Non-pigmented ciliary epithelial cell (primary cell): ENCODE measurements around the gene ADPRH.
"Not testable (repeated sequence)": the region's sequence is repeated elsewhere in the genome, so short reads cannot be mapped to it uniquely, and the experiment has no call there.

Experiments
- DNase-seq: peaks from one replicate; pipeline ENCODE4 v3.0.0-alpha.2; 2010; ENCODE audit warnings: low read depth

Gene ADPRH

DNA sequence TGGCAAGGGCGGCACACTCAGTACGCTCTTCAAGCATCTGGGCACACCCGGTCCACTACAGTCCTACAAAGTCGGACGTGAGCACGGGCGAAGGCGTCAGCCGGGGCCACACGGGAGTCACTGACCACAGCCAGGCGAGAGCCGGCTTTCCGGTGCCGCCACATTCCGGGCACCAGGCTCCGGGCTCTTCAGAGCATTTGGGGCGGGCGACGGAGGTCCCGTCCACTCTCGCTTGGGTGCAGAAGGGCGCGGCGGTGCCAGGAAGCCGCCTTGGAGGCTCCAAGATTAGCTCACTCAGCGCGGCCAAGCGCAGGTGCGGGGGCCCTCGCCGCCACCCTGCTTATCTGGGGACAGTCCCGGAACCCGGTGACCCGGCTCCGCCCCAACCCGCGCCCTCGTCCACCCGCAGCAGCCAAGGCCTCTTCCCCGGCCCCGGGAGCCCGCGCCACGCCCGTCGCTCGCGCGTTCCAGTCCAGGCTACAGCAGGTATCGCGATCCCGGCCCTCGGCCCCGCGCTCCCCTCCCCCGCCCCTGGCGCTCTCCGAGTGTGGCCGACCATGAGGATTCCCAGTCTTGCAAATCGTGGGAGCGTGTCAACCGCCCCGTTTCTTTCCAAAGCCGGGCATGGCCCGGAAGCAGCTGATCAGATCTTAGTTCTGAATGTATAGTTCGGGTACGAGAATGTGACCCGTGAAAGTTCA is at the start of gene ADPRH:
Gene ADPRH, plus strand, starts transcription at position 127 of the 701 bp plus-strand sequence. CDS start 2,678 bp downstream, outside the sequence.
- peak; percentile 15 for DNase-seq

DNA sequence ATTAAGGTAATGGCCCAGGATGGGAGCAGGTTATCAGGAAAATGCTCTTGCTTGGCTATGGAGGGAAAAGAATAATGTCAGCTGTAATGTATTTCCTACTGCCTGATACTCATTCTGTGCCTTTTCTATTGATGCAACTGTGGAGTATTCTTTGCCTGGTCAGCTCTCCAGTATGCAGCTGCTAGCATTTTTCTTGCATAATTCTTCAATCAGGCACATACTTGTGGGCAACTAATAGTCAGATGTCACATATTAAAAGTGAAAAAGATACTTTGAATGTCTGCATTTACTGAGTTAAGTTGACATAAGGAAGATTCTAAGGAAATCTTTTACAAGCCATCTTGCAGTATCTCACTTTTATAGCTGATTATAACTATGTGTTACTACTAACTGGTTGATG is 49.4 kb upstream of the ADPRH start:
- peak; percentile 43 for DNase-seq

DNA sequence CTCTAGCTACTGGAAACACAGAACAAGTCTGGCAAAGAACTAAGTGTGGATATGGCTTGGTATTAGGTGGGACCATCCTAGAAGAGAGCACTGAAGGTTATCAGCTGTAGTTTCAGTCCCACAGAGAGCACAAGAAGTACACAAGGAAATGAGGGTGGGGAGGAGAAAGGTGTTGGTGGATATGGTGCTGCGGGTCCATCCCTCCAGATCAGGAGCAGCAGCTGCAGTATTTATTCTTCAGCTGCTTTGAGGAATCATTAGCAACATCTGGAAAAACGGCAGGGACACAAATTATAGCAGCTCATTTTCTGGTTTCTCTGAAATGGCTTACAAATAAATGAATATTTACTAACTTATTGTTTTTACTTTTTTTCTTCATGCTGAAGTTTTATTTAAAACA is 48.8 kb upstream of the ADPRH start:
- DNase-seq: no peak

DNA sequence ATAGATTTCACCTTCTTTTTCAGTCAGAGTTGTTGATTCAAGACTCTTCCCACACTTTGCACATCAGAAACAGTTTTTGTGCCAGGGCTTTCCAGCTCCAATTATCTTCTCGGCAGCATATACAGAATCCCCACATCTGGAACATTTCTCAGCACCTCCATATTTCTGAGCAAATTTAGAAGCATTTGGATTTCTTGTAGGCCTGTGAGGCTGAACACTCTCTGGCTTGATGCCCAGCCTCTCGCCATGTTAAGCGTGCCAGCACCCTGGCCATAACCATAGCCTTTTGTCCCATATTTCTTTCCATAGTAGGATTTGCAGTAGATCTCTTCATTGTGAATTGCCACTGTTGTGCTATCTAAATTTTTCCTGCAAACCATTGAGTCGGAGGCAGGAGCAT is 48.1 kb upstream of the ADPRH start:
- DNase-seq: no peak

DNA sequence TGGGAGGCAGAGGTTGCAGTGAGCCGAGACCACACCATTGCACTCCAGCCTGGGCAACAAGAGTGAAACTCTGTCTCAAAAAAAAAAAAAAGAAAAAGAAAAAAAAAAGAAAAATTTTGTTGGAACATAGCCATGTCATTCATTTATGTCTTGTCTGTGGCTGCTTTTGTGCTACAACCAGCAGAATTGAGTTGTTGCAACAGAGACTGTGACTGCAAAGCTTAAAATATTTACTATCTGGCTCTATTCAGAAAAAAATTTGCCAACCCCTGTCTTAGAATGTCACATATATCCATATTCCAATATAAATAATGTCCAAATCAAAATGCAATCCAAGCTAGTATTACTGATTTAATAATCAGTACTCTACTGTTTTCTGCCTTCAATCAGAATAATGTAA is 45.0 kb upstream of the ADPRH start:
- no peak for DNase-seq

DNA sequence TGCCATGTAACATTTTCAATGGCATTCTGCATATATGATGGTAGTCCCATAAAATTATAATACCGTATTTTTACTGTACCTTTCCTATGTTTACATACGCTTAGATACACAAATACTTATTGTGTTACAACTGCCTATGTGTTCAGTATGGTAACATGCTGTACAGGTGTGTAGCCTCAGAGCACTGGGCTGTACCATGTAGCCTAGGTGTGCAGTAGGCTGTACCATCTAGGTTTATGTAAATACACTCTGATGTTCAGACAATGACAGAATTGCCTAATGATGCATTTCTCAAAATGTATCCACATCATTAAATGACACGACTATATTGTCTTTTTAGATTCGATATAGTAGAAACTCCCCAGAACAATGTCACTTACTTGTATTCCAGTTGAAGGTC is 42.5 kb upstream of the ADPRH start:
- DNase-seq: no peak

DNA sequence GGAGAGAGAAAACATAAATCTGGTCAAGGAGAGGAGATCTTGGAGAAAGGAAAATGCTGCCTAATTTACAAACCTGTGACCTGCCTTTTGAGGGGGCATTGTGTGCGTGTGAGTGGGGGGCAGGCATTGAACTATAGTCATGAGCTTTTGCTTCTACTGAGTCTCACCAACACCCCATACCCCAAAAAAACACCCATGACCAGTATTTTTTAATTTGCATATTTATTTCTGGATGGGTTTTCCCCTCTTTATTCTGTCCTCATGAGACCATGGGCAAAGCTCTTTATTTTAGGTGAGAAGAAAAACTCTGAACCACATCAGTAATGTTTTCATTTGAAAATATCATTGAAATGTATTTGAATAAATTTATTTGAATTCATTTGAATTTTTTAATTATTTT is 40.5 kb upstream of the ADPRH start:
- no peak for DNase-seq

DNA sequence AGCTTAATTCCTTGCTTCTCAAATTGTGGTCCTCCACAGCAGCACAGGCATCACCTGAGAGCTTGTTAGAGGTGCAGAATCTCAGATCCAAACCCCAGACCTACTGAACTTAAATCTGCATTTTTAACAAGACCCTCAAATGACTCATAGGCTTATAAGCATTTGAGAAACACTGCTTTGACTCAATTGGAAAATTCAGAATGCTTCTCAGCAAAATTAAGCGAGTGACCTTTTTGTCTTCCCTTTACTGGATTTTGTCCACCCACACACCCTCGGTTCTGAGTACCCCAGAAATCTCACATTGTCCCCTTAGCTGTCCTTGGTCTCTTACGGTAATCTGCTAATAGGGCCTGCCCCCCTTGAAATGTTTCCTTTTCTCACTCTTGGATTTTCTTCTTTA is 37.7 kb upstream of the ADPRH start:
- DNase-seq: no peak

DNA sequence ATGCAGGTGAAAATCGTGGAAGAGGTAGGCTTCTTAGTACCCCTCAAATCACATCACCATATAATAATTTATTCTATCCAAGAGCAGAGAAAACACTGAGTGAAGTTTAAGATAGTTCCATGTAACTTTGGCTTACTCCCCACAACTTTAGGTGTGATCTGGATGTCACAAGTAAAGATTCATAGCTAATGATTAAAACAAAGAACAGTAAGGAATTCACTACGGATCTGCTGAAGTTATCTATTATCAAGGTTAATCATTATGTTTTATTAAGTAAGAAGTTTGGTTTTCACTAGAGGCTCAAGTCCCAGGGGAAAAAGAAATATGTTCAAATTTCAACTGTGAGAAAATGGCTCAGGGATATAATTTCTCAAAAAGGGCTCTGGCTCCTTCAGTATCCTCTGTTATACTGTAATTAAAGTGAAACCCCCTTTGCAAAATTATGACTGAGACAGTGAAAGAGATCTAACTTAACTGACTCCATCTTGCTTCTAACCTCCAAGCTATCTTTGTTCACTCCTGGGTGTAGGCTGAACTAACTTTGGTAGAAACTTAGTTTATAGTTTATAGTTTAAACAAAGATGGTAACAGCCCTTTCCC is 37.0 kb upstream of the ADPRH start:
- DNase-seq: no peak

DNA sequence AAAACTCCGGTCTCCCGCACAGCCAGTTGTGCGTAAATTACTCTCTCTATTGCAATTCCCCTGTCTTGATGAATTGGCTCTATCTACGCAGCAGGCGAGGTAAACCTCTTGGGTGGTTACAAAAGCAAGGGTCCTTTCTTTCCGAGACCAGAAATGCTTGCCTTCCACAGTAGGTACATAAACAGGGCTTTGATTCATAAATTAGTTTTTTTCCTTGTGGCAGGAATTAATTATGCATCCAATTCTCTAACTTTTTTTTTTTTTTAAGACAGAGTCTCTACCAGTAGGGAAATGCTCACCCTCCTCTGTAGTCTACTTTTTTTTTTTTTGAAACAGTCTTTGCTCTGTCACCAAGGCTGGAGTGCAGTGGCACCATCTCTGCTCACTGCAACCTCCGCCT is 36.1 kb upstream of the ADPRH start:
- no peak for DNase-seq

DNA sequence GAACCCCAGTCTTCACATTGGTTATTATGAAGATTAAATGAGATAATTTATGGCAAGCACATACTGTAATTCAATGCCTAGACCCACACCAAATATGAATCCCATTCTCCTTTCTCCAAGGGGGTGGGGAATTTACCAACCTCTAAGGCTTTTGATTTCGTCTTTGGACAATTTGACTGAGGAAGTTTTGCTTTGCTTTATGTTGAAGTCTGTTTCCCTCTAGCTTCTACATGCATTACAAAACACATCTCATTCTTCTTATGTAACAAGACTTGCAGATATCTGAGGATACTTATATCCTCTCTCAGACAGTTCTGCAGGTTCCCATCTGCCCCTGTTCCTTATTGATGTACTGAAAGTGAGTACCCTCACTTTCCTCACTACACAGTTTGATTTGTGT is 32.1 kb upstream of the ADPRH start:
- no peak for DNase-seq

DNA sequence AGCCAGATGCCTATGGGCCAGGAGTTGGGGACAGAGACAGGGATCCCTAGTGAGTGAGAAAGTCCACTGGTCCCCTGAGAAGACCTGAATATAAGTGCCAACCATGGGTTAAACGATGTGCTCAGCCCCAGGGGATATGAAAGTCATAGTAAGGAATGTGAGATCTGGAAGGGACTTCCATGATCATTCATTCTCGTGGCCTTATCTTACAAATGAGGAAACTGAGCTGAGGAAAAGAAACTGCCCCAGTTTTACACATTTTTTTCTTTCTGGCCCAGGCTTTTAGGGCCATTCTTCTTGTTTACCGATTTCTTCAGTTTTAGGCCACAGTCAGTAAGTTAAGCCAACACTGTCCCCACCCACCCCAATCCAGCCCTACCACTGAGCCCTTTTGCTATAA is 31.0 kb upstream of the ADPRH start:
- no peak for DNase-seq

DNA sequence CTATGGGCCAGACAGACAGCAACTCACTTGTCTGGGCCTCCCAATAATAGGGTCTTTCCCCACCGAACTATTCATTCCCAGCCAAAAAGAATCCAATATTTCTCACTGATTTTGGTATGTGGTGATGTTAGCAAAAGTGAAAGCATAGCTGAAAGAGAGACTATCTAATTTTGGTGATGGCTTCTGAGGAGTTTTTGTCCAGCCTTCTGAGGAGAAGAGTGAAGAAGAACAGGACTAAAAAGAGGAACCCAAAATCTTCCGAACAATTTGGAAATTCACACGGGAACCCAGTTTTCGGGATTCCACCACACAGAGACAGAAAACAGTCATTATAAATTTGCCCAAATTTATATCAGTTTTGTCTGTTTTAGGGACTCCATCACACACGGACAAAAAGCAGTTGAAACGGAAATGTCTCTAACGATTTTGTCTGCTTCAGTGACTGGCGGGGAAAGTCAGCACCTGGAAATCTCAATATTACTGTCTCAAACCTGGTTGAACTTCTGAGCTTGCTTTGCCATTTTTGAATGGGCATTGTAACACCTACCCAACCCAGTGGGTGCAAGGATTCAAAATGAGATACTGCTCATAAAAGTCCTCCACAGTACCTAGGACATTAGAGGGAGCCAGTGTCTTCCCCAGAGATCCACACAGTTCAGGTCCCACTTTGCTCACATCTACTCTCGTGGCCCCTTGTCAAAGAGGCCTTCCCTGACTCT is 28.9 kb upstream of the ADPRH start:
- DNase-seq: no peak

DNA sequence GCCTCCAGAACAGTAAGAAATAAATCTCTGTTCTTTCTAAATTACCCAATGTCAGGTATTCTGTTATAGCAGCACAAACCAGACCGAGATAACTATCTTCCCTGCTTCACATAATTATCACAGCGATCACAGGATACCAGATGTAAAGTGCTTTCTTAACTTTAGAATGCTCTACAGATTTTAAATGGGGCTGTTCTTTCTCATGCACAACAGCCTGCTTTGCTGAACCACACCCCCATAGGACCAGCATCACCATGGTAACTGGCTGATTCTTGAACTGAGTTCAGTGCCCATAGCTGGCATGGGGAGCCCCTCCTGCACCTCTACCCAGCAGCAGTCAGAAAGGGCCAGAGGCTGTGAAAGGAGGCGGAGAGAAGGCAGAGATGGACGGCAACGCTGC is 27.7 kb upstream of the ADPRH start:
- DNase-seq: no peak

DNA sequence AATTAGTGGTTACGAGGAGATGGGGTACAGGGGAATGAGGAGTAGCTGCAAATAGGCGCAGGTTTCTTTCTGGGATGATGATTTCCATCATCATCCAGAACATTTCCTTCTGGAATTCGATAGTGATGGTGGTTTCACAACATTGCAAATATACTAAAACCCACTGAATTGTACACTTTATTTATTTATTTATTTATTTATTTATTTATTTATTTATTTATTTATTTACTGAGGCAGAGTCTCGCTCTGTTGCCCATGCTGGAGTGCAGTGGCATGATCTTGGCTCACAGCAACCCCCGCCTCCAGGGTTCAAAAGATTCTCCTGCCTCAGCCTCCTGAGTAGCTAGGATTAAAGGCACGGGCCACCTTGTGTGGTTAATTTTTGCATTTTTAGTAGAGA is 26.4 kb upstream of the ADPRH start:
- not testable (repeated sequence) for DNase-seq

DNA sequence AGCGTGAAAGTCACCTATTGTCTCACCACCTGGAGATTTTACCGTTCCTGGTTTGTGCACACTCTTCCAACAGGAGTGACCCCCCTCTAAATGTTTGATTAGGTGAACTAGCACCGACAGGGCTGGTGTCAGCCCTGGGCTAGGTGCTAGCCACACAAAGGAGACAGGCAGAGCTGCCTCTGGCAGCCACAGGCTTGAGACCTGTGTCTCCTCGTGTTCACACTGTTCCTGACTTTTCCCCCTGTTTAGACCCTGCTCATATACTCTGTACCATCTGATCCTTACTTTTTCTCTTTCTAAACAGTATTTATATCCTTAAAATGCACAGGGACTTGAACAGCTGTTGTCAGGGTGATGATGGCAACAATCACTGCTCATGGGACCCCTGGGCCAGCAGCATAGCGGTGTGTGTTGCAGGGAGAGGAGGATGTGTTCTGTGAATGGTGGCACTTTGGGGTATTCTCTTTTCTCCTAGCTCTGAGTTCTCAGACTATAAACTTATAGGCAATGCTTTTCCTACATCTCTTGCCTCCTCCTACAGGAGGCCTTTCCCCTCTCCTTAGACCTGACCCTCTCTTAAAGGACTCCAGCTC is 25.4 kb upstream of the ADPRH start:
- DNase-seq: no peak

DNA sequence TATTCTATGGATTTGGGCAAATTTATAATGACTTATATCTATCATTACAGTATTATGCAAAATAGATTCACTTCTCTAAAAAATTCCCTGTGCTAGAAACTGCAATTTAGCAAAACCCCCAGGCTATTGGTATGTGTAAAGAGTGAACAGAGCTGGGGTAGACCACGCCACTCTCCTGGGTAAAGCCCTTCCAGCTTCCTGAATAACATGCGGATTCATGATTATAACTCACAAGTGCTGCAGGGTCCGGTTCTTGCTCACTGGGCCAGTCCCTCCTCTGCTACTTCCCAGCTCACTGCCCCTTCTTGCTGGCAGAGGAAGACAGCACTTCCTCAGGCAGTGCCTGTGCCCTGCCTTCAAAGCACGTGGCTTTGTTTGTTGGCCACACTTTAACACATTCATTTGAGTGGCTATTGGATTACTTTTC is 24.0 kb upstream of the ADPRH start:
- no peak for DNase-seq

DNA sequence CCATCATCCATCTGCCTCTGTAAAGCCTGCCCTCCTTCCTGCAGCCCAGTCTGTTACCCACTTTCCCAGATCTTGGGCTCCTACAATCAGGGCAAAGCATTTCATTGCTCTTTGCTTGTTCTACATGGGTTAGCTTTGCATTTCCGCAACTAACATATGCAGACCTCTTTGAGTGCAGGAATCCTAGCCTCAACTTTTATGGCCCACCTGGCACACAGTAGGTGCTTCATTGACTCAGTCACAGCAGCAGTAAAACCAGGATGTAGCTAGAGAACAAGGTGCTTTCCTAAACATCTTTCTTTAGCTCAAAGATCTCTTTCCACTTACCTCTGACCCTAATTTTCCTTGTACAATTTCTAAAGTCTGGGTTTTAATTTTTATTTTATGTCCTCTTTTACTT is 23.4 kb upstream of the ADPRH start:
- DNase-seq: no peak

DNA sequence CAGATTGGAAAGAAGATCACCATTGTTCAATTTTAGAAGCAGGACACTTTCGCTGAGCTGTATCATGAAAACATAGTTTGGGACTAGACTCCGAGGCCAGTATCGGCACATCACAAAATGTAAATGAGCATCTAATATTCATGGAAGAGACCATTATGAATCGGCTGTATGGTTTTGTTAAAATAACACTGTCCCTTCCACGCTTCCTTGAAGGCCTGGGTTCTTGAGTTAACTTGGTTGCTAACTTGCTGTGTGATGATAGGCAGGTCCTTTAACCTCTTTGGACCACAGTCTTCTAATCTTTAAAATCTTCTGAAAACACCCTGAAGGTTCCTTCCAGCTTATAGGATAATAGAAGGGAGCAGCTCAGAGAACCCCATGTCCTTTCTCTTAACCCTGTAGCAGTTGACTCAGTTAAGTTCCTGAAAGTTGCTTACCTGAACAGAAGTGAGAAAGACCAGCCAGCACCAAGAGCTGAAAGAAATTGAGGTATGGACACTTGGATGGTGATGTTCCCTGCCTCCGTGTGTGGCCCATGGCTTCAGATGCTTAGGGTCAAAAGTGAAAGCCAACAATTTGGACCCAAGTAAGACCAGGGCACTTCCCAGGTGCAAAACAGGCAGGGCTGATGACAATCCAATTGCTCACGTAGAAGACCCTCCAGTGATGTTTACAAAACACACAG is 22.0 kb upstream of the ADPRH start:
- no peak for DNase-seq

DNA sequence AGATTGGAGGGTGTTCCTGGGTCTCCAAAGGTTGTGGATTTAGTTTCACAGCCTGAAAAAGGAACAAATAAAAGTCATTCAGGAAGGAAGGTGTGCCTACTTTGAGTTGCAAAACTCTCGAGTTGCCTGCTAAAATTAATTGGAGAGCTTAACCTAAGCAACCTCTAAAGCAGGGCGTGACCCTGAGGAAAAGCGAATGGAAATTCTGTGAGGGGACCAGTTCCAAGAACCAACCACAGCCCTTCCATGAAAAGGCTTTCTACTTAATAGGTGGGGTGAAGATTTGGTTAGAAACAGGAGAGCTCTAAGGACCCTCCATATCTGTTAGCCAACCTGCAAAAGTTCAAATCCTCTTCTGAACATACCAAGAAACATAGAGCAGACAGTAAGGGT is 21.4 kb upstream of the ADPRH start:
- no peak for DNase-seq

DNA sequence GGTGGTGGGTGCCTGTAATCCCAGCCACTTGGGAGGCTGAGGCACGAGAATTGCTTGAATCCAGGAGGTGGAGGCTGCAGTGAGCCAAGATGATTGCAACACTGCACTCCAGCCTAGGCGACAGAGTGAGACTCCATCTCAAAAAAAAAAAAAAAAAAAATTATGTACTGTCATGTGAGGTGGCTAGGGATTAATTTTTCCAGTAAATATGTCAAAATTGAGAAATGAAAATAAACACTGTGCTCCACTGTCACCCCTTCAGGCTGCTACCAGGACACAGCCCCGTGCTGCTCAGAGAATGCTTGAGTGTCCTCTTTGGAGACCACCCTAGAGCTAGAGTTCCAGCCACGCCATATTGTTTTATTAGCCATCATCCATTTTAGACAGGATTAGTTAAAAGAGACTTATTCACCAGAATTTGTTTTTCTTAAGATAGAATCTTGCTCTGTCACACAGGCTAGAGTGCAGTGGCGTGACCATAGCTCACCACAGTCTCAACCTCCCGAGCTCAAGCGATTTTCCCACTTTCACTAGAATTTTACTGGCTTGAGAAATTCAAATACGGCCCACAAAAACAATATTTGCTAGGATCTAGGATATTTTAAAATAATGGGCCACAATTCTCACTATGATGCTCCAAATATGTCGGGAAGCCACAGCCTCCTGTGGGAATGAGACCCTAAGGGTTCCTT is 20.5 kb upstream of the ADPRH start:
- no peak for DNase-seq

DNA sequence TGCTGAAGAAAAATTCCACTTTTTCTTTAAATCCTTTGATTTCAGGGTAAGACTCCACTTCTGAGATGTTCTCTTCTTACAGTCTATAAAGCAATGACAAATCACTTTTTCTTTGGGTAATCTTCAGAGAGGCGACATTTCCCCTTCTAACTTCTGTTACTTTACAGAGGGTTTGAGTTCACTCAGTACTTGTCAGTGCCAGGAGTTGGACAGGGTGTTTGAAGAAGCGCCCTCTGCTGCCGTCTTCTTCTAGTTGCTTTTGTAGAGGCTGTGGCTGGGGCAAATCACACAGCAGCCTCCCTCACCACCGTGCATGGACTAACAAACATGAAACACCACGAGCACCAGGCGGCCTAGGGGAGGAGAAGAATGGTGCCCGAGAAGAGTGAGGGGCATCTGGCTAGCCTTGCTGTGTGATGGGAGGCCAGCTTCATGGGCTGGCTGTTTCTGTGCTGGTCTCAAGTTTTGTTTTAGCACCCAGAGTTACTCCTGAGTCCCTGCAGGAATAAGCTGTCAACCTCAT is 19.8 kb upstream of the ADPRH start, which contains the start of gene CD80:
Gene CD80, minus strand, starts transcription at position 174 of the 523 bp plus-strand sequence. CDS start 1,886 bp downstream, outside the sequence.
- no peak for DNase-seq
